Smooth muscle cell (in vitro differentiated cells): ENCODE results near the gene GNGT2. TPM values are rescaled to one million over a fixed set of nuclear protein-coding genes. Genes with fewer than 3 reads are reported as not detected.

Source experiments
- DNase-seq: peaks from one replicate; lab custom pipeline; 2025; ENCODE audit not compliant: unreplicated experiment; lab: John Stamatoyannopoulos, UW
- H2AFZ ChIP-seq: fragments of 200-600 bp; sonication (generic); 2 replicates; pipeline ENCODE4 v1.6.0; 2016; ENCODE audit warnings: antibody characterized with exemption, low read depth, mild to moderate bottlenecking
- H3F3A ChIP-seq: fragments of 200-600 bp; sonication (generic); 2 replicates; pipeline ENCODE4 v1.6.0; 2017; ENCODE audit warnings: antibody characterized with exemption, low read depth
- H3K27ac ChIP-seq: fragments of 200-600 bp; sonication (generic); 2 replicates; pipeline ENCODE4 v1.5.1; 2016; ENCODE audit warnings: low read depth, mild to moderate bottlenecking
- H3K27me3 ChIP-seq: fragments of 200-600 bp; sonication (generic); 2 replicates; pipeline ENCODE4 v1.6.1; 2016; ENCODE audit warnings: low read depth, mild to moderate bottlenecking
- H3K36me3 ChIP-seq: fragments of 200-600 bp; sonication (generic); 2 replicates; pipeline ENCODE4 v1.5.1; 2016; ENCODE audit warnings: low read depth
- H3K4me1 ChIP-seq: fragments of 200-600 bp; sonication (generic); 2 replicates; pipeline ENCODE4 v1.5.1; 2016; ENCODE audit warnings: low read depth
- H3K4me2 ChIP-seq: fragments of 200-600 bp; sonication (generic); 2 replicates; pipeline ENCODE4 v1.6.0; 2016; ENCODE audit warnings: mild to moderate bottlenecking
- H3K4me3 ChIP-seq: fragments of 200-600 bp; sonication (generic); 2 replicates; pipeline ENCODE4 v1.5.1; 2016; ENCODE audit warnings: mild to moderate bottlenecking
- H3K79me2 ChIP-seq: fragments of 200-600 bp; sonication (generic); 2 replicates; pipeline ENCODE4 v1.6.0; 2016; ENCODE audit warnings: low read depth, mild to moderate bottlenecking
- H3K9ac ChIP-seq: fragments of 200-600 bp; sonication (generic); 2 replicates; pipeline ENCODE4 v1.6.0; 2016; ENCODE audit warnings: low read depth
- H3K9me3 ChIP-seq: fragments of 200-600 bp; sonication (generic); replicated peaks from 2 replicates; pipeline ENCODE4 v1.5.1; 2016; ENCODE audit warnings: low read depth
- H4K20me1 ChIP-seq: fragments of 200-600 bp; sonication (generic); 2 replicates; pipeline ENCODE4 v1.6.0; 2016; ENCODE audit warnings: low read depth
- WGBS: methylation state at CpG from one replicate; pipeline ENCODE4 v1.1.7; 2016; ENCODE audit warnings: low lambda C conversion rate; 5-methylcytosine and 5-hydroxymethylcytosine counted together
- polyA plus RNA-seq: library from polyadenylated mRNA; unstranded; fragments of >200 nt; fragmentation: Nextera tagmentation; extraction: Ambion mirVana; gene quantifications from 2 replicates; pipeline ENCODE4 v1.2.1, GENCODE V29; 2016
- total RNA-seq: library from RNA; depleted of rRNA; stranded (reverse); fragments of >200 nt; gene quantifications from 2 replicates; pipeline ENCODE4 v1.2.3, GENCODE V29; 2014
- TF ChIP-seq, protein P1 (sequence below): fragments of 200-600 bp; sonication (generic); IDR thresholded peaks from 2 replicates; pipeline ENCODE4 v1.5.1; 2017; ENCODE audit warnings: borderline replicate concordance, mild to moderate bottlenecking, antibody characterized with exemption; ENCODE audit not compliant: insufficient read depth, poor library complexity, severe bottlenecking

GNGT2 gene
- total and polyA plus RNA-seq, 2 experiments from 2014 or later, result 0.75 to 0.81 TPM

- TF ChIP-seq, protein P1, sequence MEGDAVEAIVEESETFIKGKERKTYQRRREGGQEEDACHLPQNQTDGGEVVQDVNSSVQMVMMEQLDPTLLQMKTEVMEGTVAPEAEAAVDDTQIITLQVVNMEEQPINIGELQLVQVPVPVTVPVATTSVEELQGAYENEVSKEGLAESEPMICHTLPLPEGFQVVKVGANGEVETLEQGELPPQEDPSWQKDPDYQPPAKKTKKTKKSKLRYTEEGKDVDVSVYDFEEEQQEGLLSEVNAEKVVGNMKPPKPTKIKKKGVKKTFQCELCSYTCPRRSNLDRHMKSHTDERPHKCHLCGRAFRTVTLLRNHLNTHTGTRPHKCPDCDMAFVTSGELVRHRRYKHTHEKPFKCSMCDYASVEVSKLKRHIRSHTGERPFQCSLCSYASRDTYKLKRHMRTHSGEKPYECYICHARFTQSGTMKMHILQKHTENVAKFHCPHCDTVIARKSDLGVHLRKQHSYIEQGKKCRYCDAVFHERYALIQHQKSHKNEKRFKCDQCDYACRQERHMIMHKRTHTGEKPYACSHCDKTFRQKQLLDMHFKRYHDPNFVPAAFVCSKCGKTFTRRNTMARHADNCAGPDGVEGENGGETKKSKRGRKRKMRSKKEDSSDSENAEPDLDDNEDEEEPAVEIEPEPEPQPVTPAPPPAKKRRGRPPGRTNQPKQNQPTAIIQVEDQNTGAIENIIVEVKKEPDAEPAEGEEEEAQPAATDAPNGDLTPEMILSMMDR, result no peak
- H3K27me3 ChIP-seq, result peaks cover 41% of the 10 kb centered on the region
- no peaks in the 10 kb centered on the region for H3K79me2 ChIP-seq
- H2AFZ ChIP-seq, result no peak overlapping the region
- no peaks in the 10 kb centered on the region for H3K9me3 ChIP-seq
- H3K27ac ChIP-seq, result no peak overlapping the region
- H3K9ac ChIP-seq, result no peak overlapping the region
- H3K4me2 ChIP-seq, result peak overlapping the region; percentile 73
- no peaks in the 10 kb centered on the region for H4K20me1 ChIP-seq
- no peak for DNase-seq
- H3K4me3 ChIP-seq, result peak overlapping the region; percentile 30
- 5% methylated on average over 92 of the region's 95 CpGs for WGBS
- no peaks in the 10 kb centered on the region for H3K36me3 ChIP-seq
- peaks cover 9% of the 10 kb centered on the region for H3K4me1 ChIP-seq
- H3F3A ChIP-seq, result no peaks in the 10 kb centered on the region
Observed at GRCh38 chr17:49224198-49224996, 14.0 kb upstream of the GNGT2 start.

DNA sequence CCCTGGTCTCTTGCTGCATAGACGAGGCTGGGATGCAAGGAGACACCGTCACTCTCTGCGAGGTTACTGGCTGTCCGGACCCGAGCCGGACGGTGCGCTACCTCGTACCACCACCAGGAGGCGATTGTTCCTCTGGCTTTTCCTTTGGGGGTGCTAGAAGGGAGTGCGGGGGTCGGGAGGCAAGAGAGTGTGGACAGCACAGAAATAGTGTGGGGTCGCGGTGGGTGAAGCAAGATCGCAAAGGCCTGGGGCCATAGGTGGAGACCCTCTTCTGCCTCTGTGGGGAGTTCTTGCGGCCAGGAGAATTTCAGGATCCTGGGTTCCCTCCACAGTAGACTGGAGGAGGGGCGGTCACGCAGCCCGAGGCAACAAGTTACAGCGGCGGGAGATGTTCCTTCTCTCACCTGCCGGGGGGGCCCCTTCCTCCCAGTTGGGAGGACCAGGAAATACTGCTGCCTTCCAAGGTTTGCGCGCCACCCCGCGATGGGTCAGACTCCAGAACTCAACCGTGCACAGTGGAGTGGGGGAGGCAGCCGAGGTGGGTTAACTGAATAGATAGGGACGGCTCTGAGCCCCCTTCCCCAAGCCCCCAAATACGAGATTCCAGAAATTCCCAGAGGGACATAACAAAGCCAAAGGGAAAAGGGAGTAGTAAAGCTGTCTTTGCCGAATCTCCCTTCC, 13.3 kb upstream of the GNGT2 start:
- Histone ChIP-seq H3K27me3 (peaks cover 41% of the 10 kb centered on the region), H2AFZ (no peak overlapping the region), H3K4me2 (peak overlapping the region; percentile 73), H3K36me3 (no peaks in the 10 kb centered on the region), H3F3A (no peaks in the 10 kb centered on the region), H4K20me1 (no peaks in the 10 kb centered on the region), H3K4me3 (peak overlapping the region; percentile 30), H3K4me1 (peaks cover 9% of the 10 kb centered on the region), H3K9ac (no peak overlapping the region), H3K9me3 (no peaks in the 10 kb centered on the region), H3K27ac (no peak overlapping the region), H3K79me2 (no peaks in the 10 kb centered on the region)
- 12% methylated on average over 31 of the region's 31 CpGs for WGBS
- TF ChIP-seq, protein P1, result peak; percentile 84
- peak; percentile 22 for DNase-seq

GRCh38 chr17:49223168-49223516, 12.8 kb upstream of the GNGT2 start:
- WGBS, result 34% methylated on average over 9 of the region's 9 CpGs
- DNase-seq, result no peak

More at GRCh38 chr17:49223168-49223516, 12.8 kb upstream of the GNGT2 start:
- H3K9me3 ChIP-seq, result no peaks in the 10 kb centered on the region
- peaks cover 9% of the 10 kb centered on the region for H3K4me1 ChIP-seq
- no peak overlapping the region for H2AFZ ChIP-seq
- no peaks in the 10 kb centered on the region for H4K20me1 ChIP-seq
- no peaks in the 10 kb centered on the region for H3K79me2 ChIP-seq
- no peaks in the 10 kb centered on the region for H3K36me3 ChIP-seq
- H3K9ac ChIP-seq, result no peak overlapping the region
- TF ChIP-seq, protein P1, result no peak
- no peak overlapping the region for H3K4me2 ChIP-seq
- H3K27me3 ChIP-seq, result peaks cover 41% of the 10 kb centered on the region
- H3K27ac ChIP-seq, result no peak overlapping the region
- no peak overlapping the region for H3K4me3 ChIP-seq
- H3F3A ChIP-seq, result no peaks in the 10 kb centered on the region
